HCT116 (cell line): Measurements from ENCODE around the gene LPAR1. TPM values are rescaled to one million over a fixed set of nuclear protein-coding genes. Genes with fewer than 3 reads are reported as not detected.

Experiments used
- ATAC-seq: fragments of 200-7000 bp; cut with Tn5 transposase; 2 replicates; pipeline ENCODE4 v1.9.1; 2020; ENCODE audit warnings: mild to moderate bottlenecking, moderate library complexity
- BruUV-seq: library from RNA; stranded (reverse); fragments of 400-500 nt; replicated peaks from 2 replicates; lab custom pipeline; 2021; lab: Mats Ljungman, UMichigan
- CTCF ChIA-PET: fragments of 300-600 bp; sonication (Branson Sonifier 250); formaldehyde crosslinking; loops from one replicate; lab custom pipeline; 2021; ENCODE audit warnings: antibody characterized with exemption; lab: Charles Lee
- POLR2A ChIA-PET: fragments of 300-600, 350-600 bp; sonication (Branson Sonifier 250); formaldehyde crosslinking; loops from one replicate; lab custom pipeline; 2021; ENCODE audit warnings: antibody characterized with exemption; lab: Charles Lee
- RAD21 ChIA-PET, 2 experiments: fragments of 300-600 bp; sonication (Branson Sonifier 250); formaldehyde crosslinking; loops; one replicate each; lab custom pipeline; 2023; ENCODE audit warnings: low total read pairs in 2 of 2; ENCODE audit not compliant: uncharacterized antibody in 2 of 2, unreplicated experiment in 2 of 2, low non-redundant PET in 1 of 2; lab: Charles Lee
- DNase-seq: peaks from one replicate; pipeline ENCODE4 v3.0.0-alpha.2; 2010; ENCODE audit warnings: low read depth, low spot score
- H2AFZ ChIP-seq: fragments of 200-600 bp; shearing (Covaris generic), sonication (generic); 2 replicates; pipeline ENCODE4 v1.6.1; 2017; ENCODE audit warnings: low read depth, mixed run types, mixed read lengths, antibody characterized with exemption, low read length; ENCODE audit not compliant: poor library complexity, severe bottlenecking
- H3K27ac ChIP-seq: 2 replicates; pipeline ENCODE4 v1.5.1; 2012; ENCODE audit warnings: low read depth, low read length
- H3K27me3 ChIP-seq: fragments of 200-600 bp; sonication (generic); 2 replicates; pipeline ENCODE4 v1.6.1; 2016; ENCODE audit warnings: mixed run types, low read length, mixed read lengths; ENCODE audit not compliant: insufficient read depth
- H3K36me3 ChIP-seq, 2 experiments: fragments of 200-500 bp in 1 of 2; fragments of 200-600 bp in 1 of 2; sonication (Bioruptor generic) in 1 of 2; sonication (generic) in 1 of 2; 2 replicates each; pipeline versions ENCODE4 v1.5.1 to v1.6.1; 2014 to 2016; ENCODE audit warnings: low read length in 2 of 2, inconsistent platforms in 1 of 2, mixed read lengths in 1 of 2, mixed run types in 1 of 2; ENCODE audit not compliant: insufficient read depth in 2 of 2, control insufficient read depth in 1 of 2
- H3K4me1 ChIP-seq, 2 experiments: fragments of 200-600 bp in 1 of 2; sonication (generic) in 1 of 2; 2 replicates each; pipeline versions ENCODE4 v1.5.1 to v1.6.1; 2012 to 2017; ENCODE audit warnings: low read length in 2 of 2, inconsistent platforms in 1 of 2, mild to moderate bottlenecking in 1 of 2, mixed read lengths in 1 of 2, mixed run types in 1 of 2, moderate library complexity in 1 of 2; ENCODE audit not compliant: insufficient read depth in 2 of 2, control insufficient read depth in 1 of 2
- H3K4me2 ChIP-seq: fragments of 200-600 bp; sonication (generic); 2 replicates; pipeline ENCODE4 v1.6.1; 2017; ENCODE audit warnings: mixed run types, low read length, mixed read lengths
- H3K4me3 ChIP-seq, 2 experiments: fragments of 200-600 bp in 1 of 2; sonication (generic) in 1 of 2; replicated peaks in 1 of 2; 2 replicates each; pipeline ENCODE4 v1.5.1; 2011 to 2016; ENCODE audit warnings: low read length in 2 of 2, control low read depth in 1 of 2, low read depth in 1 of 2, mild to moderate bottlenecking in 1 of 2, mixed read lengths in 1 of 2, mixed run types in 1 of 2
- H3K79me2 ChIP-seq: fragments of 200-600 bp; sonication (generic); 2 replicates; pipeline ENCODE4 v1.6.1; 2017; ENCODE audit warnings: mild to moderate bottlenecking, mixed run types, low read length, moderate library complexity, mixed read lengths; ENCODE audit not compliant: insufficient read depth
- H3K9ac ChIP-seq: fragments of 200-600 bp; sonication (generic); 2 replicates; pipeline ENCODE4 v1.6.1; 2016; ENCODE audit warnings: low read length, mixed read lengths
- H3K9me2 ChIP-seq: fragments of 200-600 bp; sonication (generic), shearing (Covaris generic); 2 replicates; pipeline ENCODE4 v1.6.1; 2017; ENCODE audit warnings: mixed run types, mild to moderate bottlenecking, moderate library complexity; ENCODE audit not compliant: insufficient read depth
- H3K9me3 ChIP-seq, 2 experiments: fragments of 200-500 bp in 1 of 2; fragments of 200-600 bp in 1 of 2; sonication (Bioruptor generic) in 1 of 2; sonication (generic) in 1 of 2; 2 replicates each; pipeline ENCODE4 v1.6.1; 2014 to 2017; ENCODE audit warnings: low read length in 2 of 2, mixed read lengths in 2 of 2, inconsistent platforms in 1 of 2, low read depth in 1 of 2, mild to moderate bottlenecking in 1 of 2, mixed run types in 1 of 2, moderate library complexity in 1 of 2; ENCODE audit not compliant: control insufficient read depth in 1 of 2, insufficient read depth in 1 of 2
- H4K20me1 ChIP-seq: fragments of 200-600 bp; sonication (generic), shearing (Covaris generic); 2 replicates; pipeline ENCODE4 v1.6.1; 2017; ENCODE audit warnings: mixed run types, mild to moderate bottlenecking, moderate library complexity; ENCODE audit not compliant: insufficient read depth
- CBX3 ChIP-seq: IDR thresholded peaks from 2 replicates; pipeline ENCODE4 v1.6.1; 2012; ENCODE audit warnings: low read depth
- CTCF ChIP-seq, 3 experiments: fragments of 200-600 bp in 1 of 3; sonication (generic) in 1 of 3; IDR thresholded peaks in 2 of 3; conservative IDR thresholded peaks in 1 of 3; 2 replicates each; pipeline ENCODE4 v1.5.1; 2012 to 2017; ENCODE audit warnings: low read depth in 2 of 3, low read length in 2 of 3, antibody characterized with exemption in 1 of 3, borderline replicate concordance in 1 of 3, control low read depth in 1 of 3, mild to moderate bottlenecking in 1 of 3, mixed read lengths in 1 of 3, mixed run types in 1 of 3, moderate library complexity in 1 of 3; ENCODE audit not compliant: insufficient read depth in 1 of 3
- EGR1 ChIP-seq: IDR thresholded peaks from 2 replicates; pipeline ENCODE4 v1.6.1; 2012; ENCODE audit warnings: low read depth
- ELF1 ChIP-seq: IDR thresholded peaks from 2 replicates; pipeline ENCODE4 v1.6.1; 2012; ENCODE audit warnings: low read depth, borderline replicate concordance
- EZH2 ChIP-seq: fragments of 200-600 bp; sonication (generic); IDR thresholded peaks from 2 replicates; pipeline ENCODE4 v1.6.1; 2017; ENCODE audit warnings: antibody characterized with exemption, mixed run types
- EZH2phosphoT487 ChIP-seq: fragments of 200-600 bp; IDR thresholded peaks from 2 replicates; pipeline ENCODE4 v1.6.1; 2018; ENCODE audit warnings: antibody characterized with exemption, borderline replicate concordance
- JUND ChIP-seq: IDR thresholded peaks from 2 replicates; pipeline ENCODE4 v1.6.1; 2012
- POLR2A ChIP-seq: IDR thresholded peaks from 2 replicates; pipeline ENCODE4 v1.7.0; 2011; ENCODE audit warnings: borderline replicate concordance; ENCODE audit not compliant: insufficient read depth, insufficient read length; ENCODE audit errors: extremely low read depth
- RAD21 ChIP-seq: IDR thresholded peaks from 2 replicates; pipeline ENCODE4 v1.6.1; 2012; ENCODE audit warnings: low read depth, mild to moderate bottlenecking
- SIN3A ChIP-seq: IDR thresholded peaks from 2 replicates; pipeline ENCODE4 v1.6.1; 2012; ENCODE audit warnings: low read depth
- SP1 ChIP-seq: IDR thresholded peaks from 2 replicates; pipeline ENCODE4 v1.6.1; 2012; ENCODE audit warnings: low read depth
- SRF ChIP-seq: IDR thresholded peaks from 2 replicates; pipeline ENCODE4 v1.6.1; 2012; ENCODE audit warnings: low read depth
- TCF7L2 ChIP-seq: IDR thresholded peaks from 2 replicates; pipeline ENCODE4 v1.7.0; 2011; ENCODE audit warnings: borderline replicate concordance, inconsistent platforms; ENCODE audit not compliant: insufficient read depth, insufficient read length; ENCODE audit errors: extremely low read depth
- YY1 ChIP-seq: IDR thresholded peaks from 2 replicates; pipeline ENCODE4 v1.6.1; 2011; ENCODE audit warnings: low read length, low read depth, moderate library complexity, mild to moderate bottlenecking; ENCODE audit not compliant: insufficient replicate concordance; ENCODE audit errors: extremely low read depth
- ZNF274 ChIP-seq: fragments of 200-500 bp; sonication (Bioruptor generic); IDR thresholded peaks from 2 replicates; pipeline ENCODE4 v1.6.1; 2014; ENCODE audit warnings: mild to moderate bottlenecking, low read depth, low read length, inconsistent platforms
- intact Hi-C: fragments of 100-400 bp; cut with micrococcal nuclease; formaldehyde crosslinking; loops from 2 replicates; pipeline ENCODE4 v1.10.0; 2022
- total RNA-seq: library from RNA; stranded (reverse); gene quantifications from one replicate; pipeline ENCODE4 v1.2.1, GENCODE V29; 2021; ENCODE audit not compliant: unreplicated experiment
- TF ChIP-seq, protein P1 (sequence below): IDR thresholded peaks from 2 replicates; pipeline ENCODE4 v1.6.1; 2012

Gene LPAR1
- total RNA-seq, 1 experiment from 2014 or later = 7.4 TPM

DNA sequence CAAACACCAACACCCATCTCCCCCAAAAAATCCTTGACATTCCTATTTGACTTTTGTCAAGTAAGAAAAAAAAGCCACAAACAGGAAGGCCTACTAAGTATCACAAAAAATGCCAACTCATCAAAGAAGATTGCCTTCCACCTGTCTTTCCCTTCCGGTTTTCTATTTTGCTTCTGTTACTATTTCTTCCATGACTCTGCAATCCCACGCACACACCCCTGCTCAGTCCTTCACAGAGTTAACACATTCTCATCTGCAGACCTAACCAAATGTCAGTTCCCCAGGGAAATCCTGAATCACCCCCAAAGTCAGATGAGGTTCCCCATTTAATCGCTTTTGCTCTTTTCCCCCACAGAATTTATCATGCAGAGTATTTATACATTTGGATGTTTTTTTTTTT, 15.1 kb downstream of the LPAR1 start:
- H3K9me2 ChIP-seq = no peaks in the 10 kb centered on the region
- BruUV-seq = no TSS peak
- H3K27ac ChIP-seq = no peak overlapping the region
- H3K4me2 ChIP-seq = no peak overlapping the region
- H2AFZ ChIP-seq = no peak overlapping the region
- DNase-seq = no peak
- no peak overlapping the region for H3K4me3 ChIP-seq
- no peak overlapping the region for H3K9ac ChIP-seq
- H3K79me2 ChIP-seq = no peaks in the 10 kb centered on the region
- intact Hi-C loops = no loop called here
- ChIA-PET RAD21 (no interaction called here), CTCF (no interaction called here), POLR2A (no interaction called here)
- no peaks in the 10 kb centered on the region for H3K36me3 ChIP-seq
- no peaks in the 10 kb centered on the region for H4K20me1 ChIP-seq
- no peaks in the 10 kb centered on the region for H3K4me1 ChIP-seq
- ATAC-seq = no peak
- TF ChIP-seq EZH2phosphoT487 (no peak), RAD21 (no peak), CBX3 (no peak), ELF1 (no peak), SRF (no peak), SIN3A (no peak), CTCF (IDR thresholded peaks at IDR 0.05 in 2 of 3, conservative IDR thresholded peaks at IDR 0.05 in 1 of 3; ENCODE audit: borderline replicate concordance in 1 of 3, insufficient read depth in 1 of 3, low read depth in 2 of 3, low read length in 2 of 3) (no peak), TCF7L2 (no peak)
- no peaks in the 10 kb centered on the region for H3K27me3 ChIP-seq
- H3K9me3 ChIP-seq = no peaks in the 10 kb centered on the region

DNA sequence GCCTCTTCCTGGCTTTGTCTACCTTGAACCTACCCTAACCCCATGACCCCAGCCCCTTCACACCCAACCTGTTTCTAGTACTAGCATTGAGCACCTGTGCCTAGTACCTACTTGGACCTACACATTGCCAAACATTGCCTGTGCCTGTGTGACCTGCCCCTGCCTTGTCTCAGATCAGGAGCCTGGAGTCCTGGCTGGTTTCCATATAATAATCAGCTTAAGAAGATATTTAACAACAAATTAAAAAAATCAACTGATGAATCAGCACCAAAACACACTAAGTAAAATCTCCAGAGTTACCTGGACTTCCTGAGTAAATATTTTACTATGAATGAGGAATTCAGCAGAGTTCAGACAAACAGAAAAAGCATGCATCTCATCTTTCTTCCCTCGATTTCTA, 17.7 kb downstream of the LPAR1 start:
- ChIA-PET POLR2A (no interaction called here), CTCF (no interaction called here)
- BruUV-seq = no TSS peak
- TF ChIP-seq YY1 (no peak), SIN3A (no peak), POLR2A (no peak), JUND (no peak), RAD21 (no peak), ZNF274 (no peak), SP1 (no peak), EZH2 (no peak), SRF (no peak), ELF1 (no peak), CTCF (IDR thresholded peaks at IDR 0.05 in 2 of 3, conservative IDR thresholded peaks at IDR 0.05 in 1 of 3; ENCODE audit: borderline replicate concordance in 1 of 3, insufficient read depth in 1 of 3, low read depth in 2 of 3, low read length in 2 of 3) (no peak), EGR1 (no peak)
- TF ChIP-seq, protein P1, sequence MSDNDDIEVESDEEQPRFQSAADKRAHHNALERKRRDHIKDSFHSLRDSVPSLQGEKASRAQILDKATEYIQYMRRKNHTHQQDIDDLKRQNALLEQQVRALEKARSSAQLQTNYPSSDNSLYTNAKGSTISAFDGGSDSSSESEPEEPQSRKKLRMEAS = no peak

More for the DNA sequence above, 17.7 kb downstream of the LPAR1 start:
- no peaks in the 10 kb centered on the region for H3K4me1 ChIP-seq
- H3K9me3 ChIP-seq = no peaks in the 10 kb centered on the region
- no peaks in the 10 kb centered on the region for H3K36me3 ChIP-seq
- ATAC-seq = no peak
- intact Hi-C loops = no loop called here
- H3K27ac ChIP-seq = no peak overlapping the region
- H3K79me2 ChIP-seq = no peaks in the 10 kb centered on the region
- RAD21 ChIA-PET = no interaction called here
- no peak overlapping the region for H2AFZ ChIP-seq
- no peak overlapping the region for H3K4me2 ChIP-seq
- H4K20me1 ChIP-seq = no peaks in the 10 kb centered on the region
- H3K9me2 ChIP-seq = no peaks in the 10 kb centered on the region
- H3K27me3 ChIP-seq = no peaks in the 10 kb centered on the region
- DNase-seq = no peak
- no peak overlapping the region for H3K9ac ChIP-seq
- no peak overlapping the region for H3K4me3 ChIP-seq
